GM21528 (cell line): ENCODE results near the gene TMEM39B.
A peak's percentile ranks its signal among the peaks of the same experiment; 100 is the strongest.
"Not testable (repeated sequence)": the region's sequence is repeated elsewhere in the genome, so short reads cannot be mapped to it uniquely, and the experiment has no call there.

ENCODE experiments used
- ATAC-seq: cut with Tn5 transposase; IDR thresholded peaks from one replicate; pipeline ENCODE4 v1.9.1; 2021; ENCODE audit warnings: mild to moderate bottlenecking, moderate library complexity; ENCODE audit not compliant: unreplicated experiment, low FRiP score

TMEM39B gene

DNA sequence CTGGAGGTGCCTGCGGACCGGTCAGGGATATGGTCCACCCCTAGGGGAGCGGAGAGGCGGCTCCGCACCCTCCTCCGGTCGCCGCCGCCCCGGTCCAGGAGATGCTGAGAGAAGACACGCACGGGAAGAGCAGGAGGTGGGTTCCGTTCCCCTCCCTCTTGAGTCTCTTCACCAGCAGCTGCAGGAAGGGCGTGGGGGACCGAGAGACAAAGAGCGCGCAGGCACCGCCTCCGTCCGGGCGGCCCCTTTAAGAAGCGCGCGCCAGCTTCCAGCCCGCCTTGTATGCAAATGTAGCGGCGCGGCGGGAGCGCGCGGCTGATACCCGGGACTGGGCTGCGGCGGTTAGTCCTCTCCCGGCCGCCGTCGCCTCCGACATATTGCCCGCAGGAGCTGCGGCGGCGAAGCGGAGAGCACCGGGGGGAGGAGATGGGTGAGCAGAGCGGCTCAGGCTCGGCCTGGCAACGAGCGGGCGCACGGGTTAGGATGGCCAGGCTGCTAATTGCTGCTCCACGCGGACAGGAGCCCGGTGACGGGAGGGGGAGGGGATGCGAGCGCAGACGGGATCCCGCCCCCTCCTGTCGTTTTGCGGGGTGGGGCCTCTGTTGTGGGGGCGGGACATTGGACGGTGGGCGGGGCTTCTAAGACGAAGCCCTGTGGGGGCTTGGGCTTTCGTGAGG is at the start of gene TMEM39B:
TSS of gene TMEM39B (plus strand) at position 318 of the 677 bp plus-strand sequence. CDS start at position 427, 109 bp downstream.
- peak; percentile 85 for ATAC-seq

GRCh38 chr1:32023351-32023750 is 49.4 kb upstream of the TMEM39B start:
- no peak for ATAC-seq

DNA sequence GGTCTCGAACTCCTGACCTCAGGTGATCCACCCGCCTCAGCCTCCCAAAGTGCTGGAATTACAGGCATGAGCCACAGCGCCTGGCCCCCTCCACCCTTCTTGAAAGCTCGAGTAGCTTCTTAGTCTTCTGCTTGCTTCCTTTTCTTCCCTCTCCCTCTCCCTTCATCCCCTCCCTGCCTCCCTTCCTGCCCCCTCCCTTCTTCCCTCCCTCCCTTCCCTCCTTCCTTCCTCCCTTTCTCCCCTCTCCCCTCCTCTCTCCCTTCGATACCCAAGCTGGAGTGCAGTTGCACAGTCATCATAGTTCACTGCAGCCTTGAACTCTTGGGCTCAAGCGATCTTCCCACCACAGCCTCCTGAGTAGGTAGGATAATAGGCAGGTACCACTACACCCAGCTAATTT is 47.2 kb upstream of the TMEM39B start:
- no peak for ATAC-seq

DNA sequence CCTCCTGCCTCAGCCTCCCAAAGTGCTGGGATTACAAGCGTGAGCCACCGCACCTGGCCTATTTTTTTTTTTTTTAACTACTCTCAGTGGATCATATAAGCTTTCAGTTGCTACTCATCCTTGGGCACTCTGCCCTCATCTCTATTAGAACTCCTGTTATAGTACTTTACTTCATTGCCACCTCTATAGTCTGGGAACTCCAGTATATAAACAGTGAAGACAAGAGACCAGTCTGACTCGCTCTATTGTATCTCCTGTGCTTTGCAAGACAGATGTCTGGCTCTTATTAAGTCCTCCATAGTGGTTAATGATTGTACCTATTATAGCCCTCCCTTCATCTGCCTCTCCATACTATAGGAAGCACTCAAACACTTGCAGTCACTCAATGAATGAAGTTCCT is 44.0 kb upstream of the TMEM39B start:
- ATAC-seq = no peak

- ATAC-seq = no peak
These were observed 41.0 kb upstream of the TMEM39B start for GRCh38 chr1:32031578-32032274.

DNA sequence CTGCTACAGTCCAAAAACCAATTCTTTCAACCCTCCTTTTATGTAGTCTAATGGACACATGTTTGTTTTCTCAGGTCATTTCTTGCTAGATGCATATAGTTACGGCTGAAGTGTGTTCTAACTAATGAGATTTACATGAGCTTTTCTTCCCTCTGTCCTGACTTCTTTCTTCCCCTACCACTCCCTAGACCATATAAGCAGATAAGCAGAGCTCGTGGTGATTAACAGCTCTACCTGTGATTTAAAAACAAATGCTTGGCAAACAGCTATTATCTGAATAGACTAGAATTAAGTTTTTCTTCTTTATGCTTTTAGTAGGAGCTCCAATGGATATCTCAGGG is 40.5 kb upstream of the TMEM39B start:
- no peak for ATAC-seq

- no peak for ATAC-seq
These were observed 37.6 kb upstream of the TMEM39B start for GRCh38 chr1:32035119-32035518.

- no peak for ATAC-seq
These were observed 32.0 kb upstream of the TMEM39B start for GRCh38 chr1:32040711-32041110.

DNA sequence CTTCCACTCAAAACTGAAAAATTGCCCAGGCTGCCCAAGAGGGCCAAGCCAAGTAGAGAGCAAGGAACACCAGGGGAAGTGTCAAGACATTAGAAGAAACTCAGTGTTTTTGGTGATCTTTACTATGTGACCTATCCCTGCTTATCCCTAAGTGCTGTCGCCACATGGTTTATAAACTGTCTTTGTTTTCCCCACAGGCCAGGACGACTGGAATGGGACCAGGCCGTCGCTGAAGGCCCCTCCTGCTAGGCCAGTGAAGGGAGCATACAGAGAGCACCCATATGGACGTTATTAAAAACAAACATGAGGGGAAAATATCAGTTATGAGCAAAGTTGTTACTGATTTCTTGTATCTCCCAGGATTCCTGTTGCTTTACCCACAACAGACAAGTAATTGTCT is 30.4 kb upstream of the TMEM39B start:
- no peak for ATAC-seq

- no peak for ATAC-seq
These were observed 28.5 kb upstream of the TMEM39B start for GRCh38 chr1:32044234-32044633.

- no peak for ATAC-seq
These were observed 27.0 kb upstream of the TMEM39B start for GRCh38 chr1:32045772-32046171.

GRCh38 chr1:32047701-32048100 is 25.0 kb upstream of the TMEM39B start:
- ATAC-seq = no peak

- ATAC-seq = no peak
These were observed 24.3 kb upstream of the TMEM39B start for GRCh38 chr1:32048440-32048839.

- ATAC-seq = no peak
These were observed 21.0 kb upstream of the TMEM39B start for GRCh38 chr1:32051706-32052105.

DNA sequence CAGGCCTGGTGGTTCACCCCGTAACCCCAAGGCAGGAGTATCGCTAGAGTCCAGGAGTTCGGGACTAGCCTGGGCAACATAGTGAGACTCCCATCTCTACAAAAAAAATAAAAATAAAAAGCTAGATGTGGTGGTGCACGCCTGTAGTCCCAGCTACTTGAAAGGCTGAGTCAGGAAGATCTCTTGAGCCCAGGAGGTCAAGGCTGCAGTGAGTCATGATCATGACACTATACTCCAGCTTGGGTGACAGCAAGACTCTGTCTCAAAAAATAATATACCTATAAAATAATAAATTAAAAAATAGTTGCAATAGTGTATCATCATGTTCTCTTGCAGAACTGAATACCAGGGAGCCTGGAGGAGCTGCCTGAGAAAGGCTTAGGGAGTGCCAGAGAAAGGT is 19.9 kb upstream of the TMEM39B start:
- ATAC-seq = no peak

DNA sequence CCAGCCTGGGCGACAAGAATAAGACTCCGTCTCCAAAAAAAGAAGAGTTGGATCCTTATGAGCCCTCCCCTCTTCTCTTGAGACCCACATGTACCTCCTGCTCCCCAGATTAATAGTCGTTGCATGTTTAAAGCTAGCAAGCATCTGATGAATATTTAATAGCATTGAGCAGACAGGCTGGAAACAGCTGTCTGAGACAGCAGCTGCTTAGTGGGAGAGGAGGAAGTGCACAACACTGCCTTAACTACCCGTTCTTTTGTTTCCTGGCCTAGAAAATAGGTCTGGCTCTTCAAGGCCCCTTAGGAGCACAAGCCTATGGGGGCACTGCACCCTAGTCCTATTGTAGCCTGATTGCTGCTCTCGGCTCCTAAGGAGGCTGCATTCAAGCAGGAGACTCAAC is 17.3 kb upstream of the TMEM39B start:
- ATAC-seq = no peak

GRCh38 chr1:32056598-32056997 is 16.1 kb upstream of the TMEM39B start:
- no peak for ATAC-seq

GRCh38 chr1:32060914-32061313 is 11.8 kb upstream of the TMEM39B start:
- ATAC-seq = no peak

- ATAC-seq = no peak
These were observed 9.9 kb upstream of the TMEM39B start for GRCh38 chr1:32062867-32063230.

DNA sequence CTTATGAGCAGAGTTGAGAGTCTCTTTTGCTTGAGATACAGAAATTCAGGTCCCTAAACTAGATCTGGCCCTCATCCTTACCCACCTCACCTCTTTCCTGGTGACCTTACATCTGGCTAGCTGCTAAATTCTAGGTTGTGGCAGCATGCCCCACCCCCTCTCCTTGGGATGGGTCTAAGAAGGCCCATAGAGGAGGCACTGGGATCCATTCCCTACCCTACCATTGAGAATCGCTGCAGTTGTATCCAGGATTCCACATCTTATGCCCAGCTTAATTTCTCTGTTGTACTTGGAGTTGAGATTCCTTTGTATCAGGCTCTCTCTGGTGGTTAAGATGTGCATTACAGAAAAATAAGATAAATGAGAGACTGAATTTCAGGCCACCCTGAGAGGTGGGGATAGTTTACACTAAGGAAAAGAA is 9.5 kb upstream of the TMEM39B start:
- no peak for ATAC-seq

DNA sequence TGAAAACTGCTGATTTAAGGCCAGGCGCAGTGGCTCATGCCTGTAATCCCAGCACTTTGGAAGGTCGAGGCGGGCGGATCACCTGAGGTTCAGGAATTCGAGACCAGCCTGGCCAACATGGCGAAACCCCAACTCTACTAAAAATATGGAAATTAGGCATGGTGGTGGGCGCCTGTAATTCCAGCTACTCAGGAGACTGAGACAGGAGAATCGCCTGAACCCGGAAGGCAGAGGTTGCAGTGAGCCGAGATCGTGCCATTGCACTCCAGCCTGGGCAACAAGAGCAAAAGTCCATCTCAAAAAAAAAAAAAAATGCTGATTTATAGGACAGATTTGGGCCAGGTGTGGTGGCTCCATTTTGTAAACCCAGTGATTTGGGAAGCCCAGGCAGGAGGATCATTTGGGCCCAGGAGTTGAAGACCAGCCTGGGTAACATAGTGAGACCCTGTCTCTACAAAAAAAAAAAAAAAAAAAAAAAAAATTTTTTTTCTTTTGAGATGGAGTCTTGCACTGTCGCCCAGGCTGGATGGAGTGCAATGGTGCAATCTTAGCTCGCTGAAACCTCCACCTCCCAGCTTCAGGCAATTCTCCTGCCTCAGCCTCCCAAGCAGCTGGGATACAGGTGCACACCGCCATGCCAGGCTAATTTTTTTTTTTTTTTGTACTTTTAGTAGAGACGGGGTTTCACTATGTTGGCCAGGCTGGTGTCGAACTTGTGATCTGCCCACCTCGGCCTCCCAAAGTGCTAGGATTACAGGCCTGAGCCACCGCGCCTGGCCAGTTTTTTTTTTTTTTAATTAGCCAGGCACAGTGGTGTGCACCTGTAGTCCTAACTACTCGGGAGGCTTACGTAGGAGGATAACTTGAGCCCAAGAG is 6.9 kb upstream of the TMEM39B start:
- not testable (repeated sequence) for ATAC-seq
